ENCODE measurements around the gene LIN54. TPM values are rescaled to one million over a fixed set of nuclear protein-coding genes. Genes with fewer than 3 reads are reported as not detected.

The LIN54 gene
- total RNA-seq, 1 experiment from 2014 or later: 12.7 TPM

DNA sequence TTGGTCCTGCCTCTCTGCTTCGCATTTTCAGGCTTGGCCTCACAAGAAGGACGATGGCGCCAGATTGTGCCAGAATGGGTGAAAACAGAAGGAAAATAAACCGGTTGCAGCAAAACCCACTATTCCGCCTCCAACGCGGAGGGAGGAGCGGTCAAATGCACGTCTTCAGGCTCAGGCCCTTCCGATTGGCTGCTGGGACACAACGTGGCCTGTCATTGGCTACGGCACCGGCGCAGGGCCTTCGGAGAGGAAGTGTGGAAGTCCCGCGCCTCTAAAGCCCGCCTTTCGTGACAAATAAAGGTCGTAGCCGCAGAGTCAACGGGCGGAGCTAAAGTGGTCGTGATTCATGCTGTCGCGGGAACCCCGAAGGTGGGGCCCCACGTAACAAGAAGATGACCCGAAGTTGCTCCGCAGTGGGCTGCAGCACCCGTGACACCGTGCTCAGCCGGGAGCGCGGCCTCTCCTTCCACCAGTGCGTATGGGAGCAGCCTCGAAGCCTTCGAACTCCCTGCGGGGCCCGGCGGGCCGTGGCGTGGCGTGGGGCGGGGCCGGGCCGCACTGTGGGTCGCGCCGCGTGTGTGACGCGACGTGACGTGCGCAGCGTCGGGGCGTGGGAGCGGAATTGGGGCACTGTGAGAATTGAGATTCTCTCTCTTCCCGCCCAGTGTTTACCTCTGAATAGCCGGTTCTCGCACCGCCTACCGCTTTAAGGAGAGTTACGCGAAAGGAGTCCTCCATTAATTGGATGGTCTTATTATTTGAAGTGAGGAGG, 110.0 kb downstream of the LIN54 start, which contains the start of gene THAP9 (continued):
- TF ChIP-seq E2F5 (CRISPR knock-in tag; IDR thresholded peaks at IDR 0.05) (peak; percentile 89), FOXK1 (CRISPR knock-in tag; IDR thresholded peaks at IDR 0.05) (peak; percentile 50; the same call in 1 of the 2 replicates), TEAD1 (CRISPR knock-in tag; IDR thresholded peaks at IDR 0.05) (peak; percentile 58; the same call in 1 of the 2 replicates), ZBTB43 (CRISPR knock-in tag; IDR thresholded peaks at IDR 0.05) (no peak), NFYB (CRISPR knock-in tag; conservative IDR thresholded peaks at IDR 0.05; ENCODE audit: low read depth) (peak; percentile 93), STAT6 (CRISPR knock-in tag; conservative IDR thresholded peaks at IDR 0.05; ENCODE audit: low read depth) (no peak), GABPB1 (CRISPR knock-in tag; IDR thresholded peaks at IDR 0.05) (no peak; the same call in 1 of the 2 replicates)
- TF ChIP-seq, protein P1, sequence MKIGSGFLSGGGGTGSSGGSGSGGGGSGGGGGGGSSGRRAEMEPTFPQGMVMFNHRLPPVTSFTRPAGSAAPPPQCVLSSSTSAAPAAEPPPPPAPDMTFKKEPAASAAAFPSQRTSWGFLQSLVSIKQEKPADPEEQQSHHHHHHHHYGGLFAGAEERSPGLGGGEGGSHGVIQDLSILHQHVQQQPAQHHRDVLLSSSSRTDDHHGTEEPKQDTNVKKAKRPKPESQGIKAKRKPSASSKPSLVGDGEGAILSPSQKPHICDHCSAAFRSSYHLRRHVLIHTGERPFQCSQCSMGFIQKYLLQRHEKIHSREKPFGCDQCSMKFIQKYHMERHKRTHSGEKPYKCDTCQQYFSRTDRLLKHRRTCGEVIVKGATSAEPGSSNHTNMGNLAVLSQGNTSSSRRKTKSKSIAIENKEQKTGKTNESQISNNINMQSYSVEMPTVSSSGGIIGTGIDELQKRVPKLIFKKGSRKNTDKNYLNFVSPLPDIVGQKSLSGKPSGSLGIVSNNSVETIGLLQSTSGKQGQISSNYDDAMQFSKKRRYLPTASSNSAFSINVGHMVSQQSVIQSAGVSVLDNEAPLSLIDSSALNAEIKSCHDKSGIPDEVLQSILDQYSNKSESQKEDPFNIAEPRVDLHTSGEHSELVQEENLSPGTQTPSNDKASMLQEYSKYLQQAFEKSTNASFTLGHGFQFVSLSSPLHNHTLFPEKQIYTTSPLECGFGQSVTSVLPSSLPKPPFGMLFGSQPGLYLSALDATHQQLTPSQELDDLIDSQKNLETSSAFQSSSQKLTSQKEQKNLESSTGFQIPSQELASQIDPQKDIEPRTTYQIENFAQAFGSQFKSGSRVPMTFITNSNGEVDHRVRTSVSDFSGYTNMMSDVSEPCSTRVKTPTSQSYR (CRISPR knock-in tag; IDR thresholded peaks at IDR 0.05): 0 out of 2 replicates have a peak, but pooled peaks have one; percentile 37
- TF ChIP-seq, protein P2, sequence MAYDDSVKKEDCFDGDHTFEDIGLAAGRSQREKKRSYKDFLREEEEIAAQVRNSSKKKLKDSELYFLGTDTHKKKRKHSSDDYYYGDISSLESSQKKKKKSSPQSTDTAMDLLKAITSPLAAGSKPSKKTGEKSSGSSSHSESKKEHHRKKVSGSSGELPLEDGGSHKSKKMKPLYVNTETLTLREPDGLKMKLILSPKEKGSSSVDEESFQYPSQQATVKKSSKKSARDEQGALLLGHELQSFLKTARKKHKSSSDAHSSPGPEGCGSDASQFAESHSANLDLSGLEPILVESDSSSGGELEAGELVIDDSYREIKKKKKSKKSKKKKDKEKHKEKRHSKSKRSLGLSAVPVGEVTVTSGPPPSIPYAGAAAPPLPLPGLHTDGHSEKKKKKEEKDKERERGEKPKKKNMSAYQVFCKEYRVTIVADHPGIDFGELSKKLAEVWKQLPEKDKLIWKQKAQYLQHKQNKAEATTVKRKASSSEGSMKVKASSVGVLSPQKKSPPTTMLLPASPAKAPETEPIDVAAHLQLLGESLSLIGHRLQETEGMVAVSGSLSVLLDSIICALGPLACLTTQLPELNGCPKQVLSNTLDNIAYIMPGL (CRISPR knock-in tag; IDR thresholded peaks at IDR 0.05): peak; percentile 68
- TF ChIP-seq, protein P3, sequence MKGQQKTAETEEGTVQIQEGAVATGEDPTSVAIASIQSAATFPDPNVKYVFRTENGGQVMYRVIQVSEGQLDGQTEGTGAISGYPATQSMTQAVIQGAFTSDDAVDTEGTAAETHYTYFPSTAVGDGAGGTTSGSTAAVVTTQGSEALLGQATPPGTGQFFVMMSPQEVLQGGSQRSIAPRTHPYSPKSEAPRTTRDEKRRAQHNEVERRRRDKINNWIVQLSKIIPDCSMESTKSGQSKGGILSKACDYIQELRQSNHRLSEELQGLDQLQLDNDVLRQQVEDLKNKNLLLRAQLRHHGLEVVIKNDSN (CRISPR knock-in tag; IDR thresholded peaks at IDR 0.05): peak; percentile 70
- TF ChIP-seq, protein P4, sequence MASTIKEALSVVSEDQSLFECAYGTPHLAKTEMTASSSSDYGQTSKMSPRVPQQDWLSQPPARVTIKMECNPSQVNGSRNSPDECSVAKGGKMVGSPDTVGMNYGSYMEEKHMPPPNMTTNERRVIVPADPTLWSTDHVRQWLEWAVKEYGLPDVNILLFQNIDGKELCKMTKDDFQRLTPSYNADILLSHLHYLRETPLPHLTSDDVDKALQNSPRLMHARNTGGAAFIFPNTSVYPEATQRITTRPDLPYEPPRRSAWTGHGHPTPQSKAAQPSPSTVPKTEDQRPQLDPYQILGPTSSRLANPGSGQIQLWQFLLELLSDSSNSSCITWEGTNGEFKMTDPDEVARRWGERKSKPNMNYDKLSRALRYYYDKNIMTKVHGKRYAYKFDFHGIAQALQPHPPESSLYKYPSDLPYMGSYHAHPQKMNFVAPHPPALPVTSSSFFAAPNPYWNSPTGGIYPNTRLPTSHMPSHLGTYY (CRISPR knock-in tag; IDR thresholded peaks at IDR 0.05): peak; percentile 87; the same call in 1 of the 2 replicates

- Mint-ChIP-seq H3K27ac (no peak overlapping the region), H3K4me1 (peaks cover 17% of the 10 kb centered on the region), H3K36me3 (peaks cover 19% of the 10 kb centered on the region), H3K4me3 (no peak overlapping the region), H3K27me3 (ENCODE audit: low read depth) (no peaks in the 10 kb centered on the region), H3K9me3 (no peaks in the 10 kb centered on the region)
- ChIA-PET POLR2A (interaction anchor here (1.0 to 2.1 kb wide), 4 partner anchors 8 to 471 kb away, joined by 3 to 9 read pairs (median 4); partner anchors contain the start of gene COPS4), CTCF (interaction anchor here (1.5 to 2.1 kb wide), 3 partner anchors 48 to 161 kb away, joined by 3 to 10 read pairs (median 5); partner anchors contain the start of gene COPS4)
- ATAC-seq (peak; percentile 9), DNase-seq (ENCODE audit: low spot score) (no peak)
- 0 out of 2 replicates have a peak, but pooled peaks have one; percentile 64 for TF ChIP-seq PRRX2 (CRISPR knock-in tag; IDR thresholded peaks at IDR 0.05)
- TF ChIP-seq ELF4 (CRISPR knock-in tag; IDR thresholded peaks at IDR 0.05; ENCODE audit: low read depth): no peak
- no peak for TF ChIP-seq TCF7 (CRISPR knock-in tag; IDR thresholded peaks at IDR 0.05; ENCODE audit: low read depth)
- TF ChIP-seq, protein P5, sequence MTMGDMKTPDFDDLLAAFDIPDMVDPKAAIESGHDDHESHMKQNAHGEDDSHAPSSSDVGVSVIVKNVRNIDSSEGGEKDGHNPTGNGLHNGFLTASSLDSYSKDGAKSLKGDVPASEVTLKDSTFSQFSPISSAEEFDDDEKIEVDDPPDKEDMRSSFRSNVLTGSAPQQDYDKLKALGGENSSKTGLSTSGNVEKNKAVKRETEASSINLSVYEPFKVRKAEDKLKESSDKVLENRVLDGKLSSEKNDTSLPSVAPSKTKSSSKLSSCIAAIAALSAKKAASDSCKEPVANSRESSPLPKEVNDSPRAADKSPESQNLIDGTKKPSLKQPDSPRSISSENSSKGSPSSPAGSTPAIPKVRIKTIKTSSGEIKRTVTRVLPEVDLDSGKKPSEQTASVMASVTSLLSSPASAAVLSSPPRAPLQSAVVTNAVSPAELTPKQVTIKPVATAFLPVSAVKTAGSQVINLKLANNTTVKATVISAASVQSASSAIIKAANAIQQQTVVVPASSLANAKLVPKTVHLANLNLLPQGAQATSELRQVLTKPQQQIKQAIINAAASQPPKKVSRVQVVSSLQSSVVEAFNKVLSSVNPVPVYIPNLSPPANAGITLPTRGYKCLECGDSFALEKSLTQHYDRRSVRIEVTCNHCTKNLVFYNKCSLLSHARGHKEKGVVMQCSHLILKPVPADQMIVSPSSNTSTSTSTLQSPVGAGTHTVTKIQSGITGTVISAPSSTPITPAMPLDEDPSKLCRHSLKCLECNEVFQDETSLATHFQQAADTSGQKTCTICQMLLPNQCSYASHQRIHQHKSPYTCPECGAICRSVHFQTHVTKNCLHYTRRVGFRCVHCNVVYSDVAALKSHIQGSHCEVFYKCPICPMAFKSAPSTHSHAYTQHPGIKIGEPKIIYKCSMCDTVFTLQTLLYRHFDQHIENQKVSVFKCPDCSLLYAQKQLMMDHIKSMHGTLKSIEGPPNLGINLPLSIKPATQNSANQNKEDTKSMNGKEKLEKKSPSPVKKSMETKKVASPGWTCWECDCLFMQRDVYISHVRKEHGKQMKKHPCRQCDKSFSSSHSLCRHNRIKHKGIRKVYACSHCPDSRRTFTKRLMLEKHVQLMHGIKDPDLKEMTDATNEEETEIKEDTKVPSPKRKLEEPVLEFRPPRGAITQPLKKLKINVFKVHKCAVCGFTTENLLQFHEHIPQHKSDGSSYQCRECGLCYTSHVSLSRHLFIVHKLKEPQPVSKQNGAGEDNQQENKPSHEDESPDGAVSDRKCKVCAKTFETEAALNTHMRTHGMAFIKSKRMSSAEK (CRISPR knock-in tag; IDR thresholded peaks at IDR 0.05; ENCODE audit: borderline replicate concordance): no peak
These were observed 110.6 kb downstream of the LIN54 start for GRCh38 chr4:82900066-82900410.
